T-cell (primary cell): ENCODE measurements around the gene GABRP. TPM values are rescaled to one million over a fixed set of nuclear protein-coding genes. Genes with fewer than 3 reads are reported as not detected.

Experiments
- ATAC-seq, 4 experiments: fragments of 200-7000 bp in 3 of 4; fragments of 150-1000 bp in 1 of 4; cut with Tn5 transposase; replicated peaks in 1 of 4; 1 replicate in 3 of 4; 2 replicates in 1 of 4; pipeline ENCODE4 v1.10.0; 2021; ENCODE audit warnings: moderate library complexity in 3 of 4, mild to moderate bottlenecking in 2 of 4, moderate number of reproducible peaks in 1 of 4
- CTCF ChIA-PET, 2 donors: fragments of 300-600 bp; sonication (Branson Sonifier 250); formaldehyde crosslinking; loops; one replicate each; lab custom pipeline; 2022; ENCODE audit warnings: antibody characterized with exemption in 2 of 2; lab: Charles Lee
- POLR2A ChIA-PET, 2 donors: fragments of 300-600 bp; sonication (Branson Sonifier 250); formaldehyde crosslinking; loops; one replicate each; lab custom pipeline; 2022; ENCODE audit warnings: antibody characterized with exemption in 2 of 2; lab: Charles Lee
- DNase-seq, 35 experiments: peaks; one replicate each; pipeline versions ENCODE4 v3.0.0 to v3.0.0-alpha.2; 2013 to 2023
- H3K27ac ChIP-seq: one replicate; pipeline ENCODE4 v1.5.1; 2013; ENCODE audit warnings: low read length
- H3K27me3 ChIP-seq, 2 experiments: replicated peaks in 1 of 2; 1 replicate in 1 of 2; 2 replicates in 1 of 2; pipeline versions ENCODE4 v1.6.1 to v1.7.0; 2013; ENCODE audit warnings: low read length in 1 of 2, mixed read lengths in 1 of 2; ENCODE audit not compliant: control insufficient read depth in 2 of 2, insufficient read depth in 2 of 2; ENCODE audit errors: extremely low read depth in 1 of 2
- H3K36me3 ChIP-seq, 2 donors: 1 replicate in 1 of 2; 2 replicates in 1 of 2; pipeline versions ENCODE4 v1.6.1 to v1.7.0; 2013; ENCODE audit warnings: low read length in 1 of 2; ENCODE audit not compliant: control insufficient read depth in 2 of 2, insufficient read depth in 1 of 2; ENCODE audit errors: extremely low read depth in 1 of 2
- H3K4me1 ChIP-seq, 2 experiments: 1 replicate in 1 of 2; 2 replicates in 1 of 2; pipeline versions ENCODE4 v1.6.1 to v1.7.0; 2013; ENCODE audit warnings: low read length in 2 of 2, mixed read lengths in 1 of 2; ENCODE audit not compliant: insufficient read depth in 2 of 2, control insufficient read depth in 1 of 2; ENCODE audit errors: extremely low read depth in 1 of 2
- H3K4me3 ChIP-seq, 2 donors: 1 replicate in 1 of 2; 2 replicates in 1 of 2; pipeline versions ENCODE4 v1.5.1 to v1.7.0; 2013; ENCODE audit warnings: mild to moderate bottlenecking in 2 of 2, low read length in 1 of 2, moderate library complexity in 1 of 2; ENCODE audit not compliant: control insufficient read depth in 1 of 2; ENCODE audit errors: extremely low read depth in 1 of 2
- H3K9me3 ChIP-seq: 2 replicates; pipeline ENCODE4 v1.7.0; 2013
- H3K27ac Mint-ChIP-seq, 2 donors: one replicate each; pipeline ENCODE4 v1.8.0; 2020 to 2021; ENCODE audit warnings: mild to moderate bottlenecking in 2 of 2, mixed read lengths in 2 of 2
- H3K27me3 Mint-ChIP-seq, 2 donors: one replicate each; pipeline ENCODE4 v1.8.0; 2021 to 2022; ENCODE audit warnings: mixed read lengths in 2 of 2
- H3K36me3 Mint-ChIP-seq: one replicate; pipeline ENCODE4 v1.8.0; 2021; ENCODE audit warnings: mixed read lengths
- H3K4me1 Mint-ChIP-seq, 3 donors: one replicate each; pipeline ENCODE4 v1.8.0; 2020 to 2022; ENCODE audit warnings: mixed read lengths in 3 of 3, mild to moderate bottlenecking in 1 of 3
- H3K4me3 Mint-ChIP-seq, 3 donors: one replicate each; pipeline ENCODE4 v1.8.0; 2020 to 2022; ENCODE audit warnings: mild to moderate bottlenecking in 3 of 3, mixed read lengths in 3 of 3, moderate library complexity in 3 of 3
- H3K9me3 Mint-ChIP-seq, 3 donors: one replicate each; pipeline ENCODE4 v1.8.0; 2020 to 2022; ENCODE audit warnings: mixed read lengths in 3 of 3
- WGBS: methylation state at CpG from one replicate; pipeline ENCODE4 v1.1.5; 2013; ENCODE audit warnings: missing lambda C conversion rate; ENCODE audit not compliant: insufficient coverage; 5-methylcytosine and 5-hydroxymethylcytosine counted together
- total RNA-seq, 35 experiments: library from RNA in 6 of 35; stranded (reverse) in 6 of 35; fragments of 120-200 nt in 1 of 35; gene quantifications; one replicate each; pipeline versions ENCODE4 v1.2.1 to v1.2.4 and lab custom pipeline; 2013 to 2026

Gene GABRP
- total RNA-seq, 5 donors from 2014 or later (not counting 1 experiment from before 2014, with no cell fraction given): 0.26 TPM; not detected in 4

GRCh38 chr5:170741801-170742200, 41.7 kb upstream of the GABRP start:
- Mint-ChIP-seq H3K4me3 (no peak overlapping the region), H3K4me1 (peaks cover 0 to 3% (median 2%) of the 10 kb centered on the region in 3 donors), H3K27ac (no peak overlapping the region), H3K9me3 (no peaks in the 10 kb centered on the region), H3K27me3 (peaks cover 21 to 32% of the 10 kb centered on the region in 2 donors), H3K36me3 (no peaks in the 10 kb centered on the region)
- Histone ChIP-seq H3K4me3 (no peak overlapping the region), H3K27me3 (peaks cover 4 to 33% of the 10 kb centered on the region in 2 experiments), H3K4me1 (peaks cover 0 to 7% of the 10 kb centered on the region in 2 experiments), H3K27ac (no peak overlapping the region), H3K9me3 (no peaks in the 10 kb centered on the region), H3K36me3 (no peaks in the 10 kb centered on the region)
- ChIA-PET POLR2A (no interaction called here), CTCF (no interaction called here)
- 88% methylated on average over 2 of the region's 8 CpGs for WGBS
- DNase-seq (no peak), ATAC-seq (no peak)

- Mint-ChIP-seq H3K4me1 (peaks cover 0 to 3% (median 2%) of the 10 kb centered on the region in 3 donors), H3K9me3 (no peaks in the 10 kb centered on the region), H3K4me3 (no peak overlapping the region), H3K27me3 (peaks cover 31 to 50% of the 10 kb centered on the region in 2 donors), H3K36me3 (no peaks in the 10 kb centered on the region), H3K27ac (no peak overlapping the region)
- Histone ChIP-seq H3K9me3 (no peaks in the 10 kb centered on the region), H3K27me3 (peaks cover 4 to 45% of the 10 kb centered on the region in 2 experiments), H3K4me3 (no peak overlapping the region), H3K4me1 (peaks cover 0 to 7% of the 10 kb centered on the region in 2 experiments), H3K27ac (no peak overlapping the region), H3K36me3 (no peaks in the 10 kb centered on the region)
- ATAC-seq (no peak), DNase-seq (no peak)
- 16% methylated on average over 6 of the region's 12 CpGs for WGBS
- POLR2A ChIA-PET: no interaction called here
- CTCF ChIA-PET: no interaction called here
Observed at GRCh38 chr5:170743876-170744212, 39.7 kb upstream of the GABRP start.

DNA sequence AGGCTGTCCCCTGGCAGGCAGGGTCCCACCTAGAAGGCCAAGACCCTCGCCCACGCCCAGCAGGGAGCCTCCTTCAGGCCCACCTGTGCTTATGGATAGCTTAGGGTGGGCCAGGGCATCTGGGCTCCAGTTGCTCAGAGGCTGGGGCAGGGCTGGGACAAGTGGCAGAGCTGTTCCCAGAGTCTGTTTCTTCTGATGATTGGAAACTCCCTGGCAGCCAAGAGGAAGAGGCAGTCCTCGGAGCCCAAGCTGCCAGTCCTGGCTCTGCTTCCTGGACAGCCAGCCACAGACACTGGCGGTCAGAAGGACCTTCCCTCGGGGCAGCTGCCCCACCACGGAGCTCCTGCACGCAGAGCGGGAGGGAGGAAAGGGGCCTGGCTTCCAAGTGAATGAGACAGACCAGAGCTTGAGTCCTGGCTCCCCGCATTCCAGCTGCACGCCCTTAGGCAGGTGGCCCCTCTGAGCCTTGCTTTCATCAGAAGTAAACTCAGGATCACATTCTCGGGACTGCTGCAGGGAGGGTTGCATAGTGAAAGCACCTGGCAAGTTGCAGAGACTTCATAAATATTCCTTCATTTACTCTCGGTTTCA, 37.9 kb upstream of the GABRP start:
- H3K4me1 ChIP-seq: peaks cover 0 to 7% of the 10 kb centered on the region in 2 experiments
- Mint-ChIP-seq H3K4me1 (peaks cover 0 to 3% (median 2%) of the 10 kb centered on the region in 3 donors), H3K27ac (no peak overlapping the region), H3K36me3 (no peaks in the 10 kb centered on the region), H3K27me3 (peaks cover 40 to 56% of the 10 kb centered on the region in 2 donors), H3K4me3 (no peak overlapping the region), H3K9me3 (no peaks in the 10 kb centered on the region)
- H3K4me3 ChIP-seq: no peak overlapping the region
- H3K9me3 ChIP-seq: no peaks in the 10 kb centered on the region
- H3K27me3 ChIP-seq: peaks cover 4 to 51% of the 10 kb centered on the region in 2 experiments
- ATAC-seq (no peak), DNase-seq (no peak)
- ChIA-PET CTCF (no interaction called here), POLR2A (no interaction called here)
- no peaks in the 10 kb centered on the region for H3K36me3 ChIP-seq
- H3K27ac ChIP-seq: no peak overlapping the region
- 43% methylated on average over 12 of the region's 12 CpGs for WGBS

DNA sequence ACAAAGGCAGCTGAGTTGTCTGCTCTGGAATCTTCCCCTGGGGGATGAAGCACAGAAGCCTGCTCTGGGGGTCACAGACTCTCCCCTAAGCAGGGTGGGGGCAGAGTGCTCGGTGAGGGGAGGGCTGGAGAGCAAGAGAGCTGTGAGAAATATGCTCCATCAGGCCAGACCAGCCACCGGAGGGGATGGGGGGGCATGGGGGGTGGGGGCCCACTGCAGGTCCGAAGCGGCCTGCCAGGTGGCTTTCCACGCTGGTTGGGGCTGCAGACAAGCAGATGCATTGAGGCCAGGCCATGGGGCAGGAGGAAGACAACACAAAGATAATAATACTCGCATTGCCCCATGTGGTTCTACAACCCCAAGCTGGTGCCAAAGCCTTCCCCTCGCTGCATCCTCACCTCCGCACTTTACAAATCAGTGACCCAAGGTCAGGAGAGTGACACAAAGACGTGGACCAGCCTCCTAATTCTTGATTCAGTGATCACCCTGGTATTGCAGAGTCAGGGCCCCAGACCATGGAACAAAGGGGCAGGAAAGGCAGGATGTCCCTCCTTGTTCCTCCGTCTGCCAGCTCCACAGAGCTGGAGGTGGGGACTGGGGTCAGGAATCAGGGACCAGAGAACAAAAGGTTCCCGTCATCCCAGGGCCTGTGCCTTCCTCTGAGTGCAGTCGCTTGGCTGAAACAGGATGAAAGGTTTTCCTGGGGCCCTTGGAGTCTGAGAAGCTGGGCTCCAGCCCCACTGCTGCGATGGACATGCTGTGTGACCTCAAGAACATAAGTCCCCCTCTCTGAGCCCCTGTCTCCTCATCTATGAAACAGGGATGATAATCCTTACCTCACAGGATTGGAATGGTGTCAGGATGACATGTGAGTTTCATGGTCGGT, 37.2 kb upstream of the GABRP start:
- Histone ChIP-seq H3K27me3 (peaks cover 4 to 52% of the 10 kb centered on the region in 2 experiments), H3K27ac (no peak overlapping the region), H3K9me3 (no peaks in the 10 kb centered on the region), H3K4me3 (no peak overlapping the region), H3K4me1 (peaks cover 0 to 7% of the 10 kb centered on the region in 2 experiments), H3K36me3 (no peaks in the 10 kb centered on the region)
- Mint-ChIP-seq H3K27me3 (peaks cover 44 to 59% of the 10 kb centered on the region in 2 donors), H3K36me3 (no peaks in the 10 kb centered on the region), H3K4me3 (no peak overlapping the region), H3K9me3 (no peaks in the 10 kb centered on the region), H3K4me1 (peaks cover 0 to 3% (median 2%) of the 10 kb centered on the region in 3 donors), H3K27ac (no peak overlapping the region)
- ATAC-seq (no peak), DNase-seq (no peak)
- 68% methylated on average over 10 of the region's 14 CpGs for WGBS
- ChIA-PET CTCF (no interaction called here), POLR2A (no interaction called here)

DNA sequence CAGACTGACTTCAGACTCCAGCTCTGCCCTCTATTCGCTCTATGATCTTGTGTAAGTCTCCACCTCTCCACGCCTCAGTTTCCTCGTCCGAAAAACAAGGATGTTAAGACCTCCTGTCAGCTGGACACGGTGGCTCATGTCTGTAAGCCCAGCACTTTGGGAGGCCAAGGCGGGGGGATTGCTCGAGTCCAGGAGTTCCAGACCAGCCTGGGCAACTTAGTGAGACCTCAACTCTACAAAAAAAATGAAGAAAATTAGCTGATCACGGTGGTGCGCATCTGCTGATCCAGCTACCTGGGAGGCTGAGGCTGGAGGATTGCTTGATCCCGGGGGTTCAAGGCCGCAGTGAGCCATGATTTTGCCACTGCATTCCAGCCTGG, 36.6 kb upstream of the GABRP start:
- Histone ChIP-seq H3K27ac (no peak overlapping the region), H3K4me3 (no peak overlapping the region), H3K27me3 (peaks cover 4 to 59% of the 10 kb centered on the region in 2 experiments), H3K36me3 (no peaks in the 10 kb centered on the region), H3K9me3 (no peaks in the 10 kb centered on the region), H3K4me1 (peaks cover 0 to 7% of the 10 kb centered on the region in 2 experiments)
- no peak overlapping the region for H3K4me3 Mint-ChIP-seq
- no peaks in the 10 kb centered on the region for H3K36me3 Mint-ChIP-seq
- CTCF ChIA-PET: no interaction called here
- H3K27ac Mint-ChIP-seq: no peak overlapping the region
- 82% methylated on average over 7 of the region's 11 CpGs for WGBS
- DNase-seq (no peak), ATAC-seq (no peak)
- no peaks in the 10 kb centered on the region for H3K9me3 Mint-ChIP-seq
- POLR2A ChIA-PET: no interaction called here
- peaks cover 0 to 3% (median 2%) of the 10 kb centered on the region in 3 donors for H3K4me1 Mint-ChIP-seq
- peaks cover 39 to 56% of the 10 kb centered on the region in 2 donors for H3K27me3 Mint-ChIP-seq

- H3K4me1 ChIP-seq: peaks cover 0 to 7% of the 10 kb centered on the region in 2 experiments
- Mint-ChIP-seq H3K36me3 (no peaks in the 10 kb centered on the region), H3K4me3 (no peak overlapping the region), H3K4me1 (peaks cover 0 to 3% (median 2%) of the 10 kb centered on the region in 3 donors), H3K27me3 (peaks cover 38 to 55% of the 10 kb centered on the region in 2 donors), H3K9me3 (no peaks in the 10 kb centered on the region), H3K27ac (no peak overlapping the region)
- H3K4me3 ChIP-seq: no peak overlapping the region
- H3K9me3 ChIP-seq: no peaks in the 10 kb centered on the region
- ATAC-seq (no peak), DNase-seq (no peak)
- WGBS: 20% methylated on average over 1 of the region's 1 CpG
- H3K27ac ChIP-seq: no peak overlapping the region
- no peaks in the 10 kb centered on the region for H3K36me3 ChIP-seq
- H3K27me3 ChIP-seq: peaks cover 4 to 63% of the 10 kb centered on the region in 2 experiments
- POLR2A ChIA-PET: no interaction called here
- CTCF ChIA-PET: no interaction called here
Observed at GRCh38 chr5:170747357-170747756, 36.2 kb upstream of the GABRP start.
